AML-193 (cell line): ENCODE measurements around the gene PDE2A.

ENCODE experiments used
- DNase-seq, 2 experiments: peaks; one replicate each; lab custom pipeline; 2025; lab: John Stamatoyannopoulos, UW

Gene PDE2A

DNA sequence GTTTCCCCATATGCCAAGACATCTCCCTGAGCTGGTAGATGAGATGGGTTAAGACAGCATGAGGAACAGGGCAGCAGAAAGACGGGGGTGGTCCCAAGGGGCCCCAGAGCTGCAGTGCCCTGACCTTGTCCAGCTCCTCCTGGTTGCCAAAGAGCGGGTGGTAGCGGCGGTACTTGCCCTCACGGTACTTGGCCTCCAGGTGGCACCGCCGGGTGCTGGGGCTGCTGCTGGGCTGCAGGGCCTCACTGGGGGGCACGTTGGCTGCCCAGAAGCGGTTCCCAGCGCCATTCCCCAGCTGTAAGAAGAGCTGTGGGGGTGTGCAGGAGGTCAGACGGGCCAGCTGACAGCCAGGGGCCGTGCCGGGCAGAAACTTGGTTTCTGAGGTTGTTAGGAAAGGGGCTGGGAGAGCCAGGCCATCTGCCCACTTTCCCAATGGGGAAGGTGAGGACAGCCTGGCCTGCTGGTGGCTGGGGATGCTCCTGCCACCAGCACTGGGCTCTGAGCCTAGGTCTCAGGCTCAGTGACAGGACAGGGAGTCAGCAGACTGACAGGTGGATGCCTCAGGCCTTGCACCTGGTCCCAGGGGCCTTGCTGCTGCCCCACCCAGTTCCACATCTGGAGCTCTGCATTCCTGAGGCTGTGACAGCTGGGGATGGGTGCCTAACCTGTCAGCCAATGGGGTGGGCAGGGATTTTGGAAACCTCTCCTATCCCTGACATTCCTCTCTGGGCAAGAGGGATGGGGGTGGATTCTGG is 30.0 kb upstream of the PDE2A start:
- DNase-seq = no peak

DNA sequence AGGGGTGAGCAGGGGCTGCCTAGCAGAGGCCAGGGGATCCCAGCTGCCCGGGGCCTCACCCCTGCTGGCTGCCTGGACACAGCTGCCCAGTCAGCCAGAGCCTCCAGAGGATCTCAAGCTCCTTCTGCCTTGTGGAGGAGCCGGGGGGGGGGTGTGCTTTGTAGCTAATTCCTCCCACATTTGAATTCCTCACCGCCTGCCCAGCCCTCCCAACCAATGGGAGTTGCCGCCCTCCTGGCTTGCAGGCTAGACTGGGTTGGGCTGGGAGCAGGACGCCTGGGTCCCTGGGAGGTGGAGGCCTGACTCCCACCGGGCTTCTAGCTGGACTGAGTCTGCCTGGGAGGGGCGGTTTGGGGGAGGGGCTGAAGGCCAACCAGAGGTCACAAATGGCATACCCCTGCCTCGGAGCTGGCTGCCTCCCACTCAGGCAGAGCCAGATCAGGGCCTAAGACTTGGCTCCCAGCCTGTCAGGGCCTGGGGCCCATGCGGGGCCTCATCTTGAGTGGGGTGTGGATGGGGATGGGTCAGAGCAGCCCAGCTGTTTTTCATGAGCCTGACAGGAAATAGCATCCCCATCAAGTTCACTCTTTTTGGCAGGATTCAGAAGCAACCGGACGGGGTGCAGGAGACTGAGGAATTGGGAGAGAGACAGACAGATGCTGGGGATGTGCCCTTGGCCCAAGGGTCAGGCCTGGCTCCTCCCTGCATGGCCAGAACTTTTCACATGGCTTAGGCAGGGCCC is 29.2 kb upstream of the PDE2A start:
- DNase-seq = no peak

DNA sequence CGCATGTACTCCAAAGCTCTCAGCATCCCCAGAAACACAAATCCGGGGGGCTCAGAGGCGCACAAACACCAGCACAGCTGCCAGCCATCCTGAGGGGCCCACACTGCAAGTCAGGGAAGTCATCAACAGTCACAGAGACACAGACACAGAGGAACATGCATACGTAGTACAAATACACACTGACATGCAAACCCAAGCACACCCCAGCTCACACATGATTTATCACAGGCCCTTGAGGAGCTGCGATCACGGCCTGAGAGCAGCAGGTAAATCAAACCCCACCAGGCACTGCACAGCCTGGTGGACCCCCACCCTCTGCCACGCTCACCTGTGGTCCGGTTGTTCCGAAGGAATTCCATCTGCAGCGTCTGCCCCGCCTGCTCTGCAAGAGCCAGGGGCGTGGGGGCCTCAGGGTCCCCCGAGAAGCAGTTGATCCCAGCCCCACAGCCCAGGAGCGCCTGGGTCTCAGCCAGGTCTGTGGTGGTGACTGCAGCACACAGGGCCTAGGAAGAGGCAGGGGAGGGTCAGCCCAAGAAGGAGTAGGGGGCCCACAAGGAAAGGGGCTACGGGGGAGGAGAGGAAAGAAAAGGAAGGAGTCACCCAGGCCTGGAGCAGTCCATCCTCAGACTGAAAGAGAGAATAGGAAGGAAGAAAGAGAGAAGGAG is 28.5 kb upstream of the PDE2A start:
- no peak for DNase-seq

DNA sequence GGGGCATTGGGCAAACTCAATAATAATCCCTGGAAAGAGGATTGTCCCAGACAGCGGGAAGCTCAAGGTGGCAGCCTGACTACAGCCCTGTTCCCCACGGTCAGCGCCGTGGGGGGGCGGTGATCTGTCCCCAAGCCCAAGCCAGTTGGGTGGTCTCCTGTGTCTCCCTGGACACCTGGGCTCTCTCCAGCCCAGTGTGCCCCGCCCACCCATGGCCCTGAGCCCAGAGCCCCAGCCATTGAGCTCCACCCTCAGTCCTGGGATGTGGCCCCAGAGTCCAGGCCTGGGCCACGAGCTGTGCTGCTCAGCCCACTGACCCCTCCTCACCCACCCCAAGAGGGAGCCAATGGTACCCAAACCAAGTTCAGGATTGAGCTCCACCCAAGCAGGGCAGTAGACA is 27.9 kb upstream of the PDE2A start:
- no peak for DNase-seq

DNA sequence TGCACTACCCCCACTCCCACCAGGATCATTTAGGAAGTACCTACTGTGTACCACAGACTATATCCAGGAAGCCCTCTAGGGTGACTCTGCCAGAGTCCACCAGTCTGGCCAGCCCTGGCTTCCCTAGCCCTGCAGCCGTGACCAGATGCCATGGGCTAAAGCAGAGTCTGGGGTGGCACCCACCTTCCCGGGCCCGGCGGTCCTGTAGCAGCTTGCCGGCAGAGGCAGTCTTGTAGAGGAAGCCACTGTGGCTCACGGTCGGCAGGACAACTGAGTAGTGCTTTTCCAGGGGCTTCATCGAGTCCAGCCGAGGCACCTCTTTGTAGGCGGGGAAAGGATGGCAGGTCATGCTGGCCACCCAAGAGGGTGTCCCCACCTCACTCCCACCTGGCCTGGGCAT is 27.2 kb upstream of the PDE2A start:
- no peak for DNase-seq

DNA sequence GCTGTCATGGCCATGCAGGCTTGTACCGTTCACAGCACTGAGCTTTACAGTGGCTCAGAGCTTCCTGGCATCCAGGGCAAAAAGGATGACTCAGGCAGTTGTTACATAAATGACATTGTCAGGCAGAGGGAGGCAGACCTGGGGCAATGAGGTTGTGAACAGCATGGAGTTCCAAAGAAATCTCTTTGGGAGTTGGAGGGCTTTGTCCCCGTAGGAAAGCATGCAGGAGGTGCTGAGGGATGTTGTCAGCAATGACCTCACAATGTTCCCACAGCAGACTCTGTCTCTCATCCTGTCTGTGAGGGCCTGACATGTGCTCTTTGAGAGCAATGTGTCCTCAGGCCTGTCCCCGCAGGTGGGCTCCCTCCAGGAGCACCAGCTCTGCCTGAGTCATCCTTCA is 25.9 kb upstream of the PDE2A start:
- DNase-seq = no peak

DNA sequence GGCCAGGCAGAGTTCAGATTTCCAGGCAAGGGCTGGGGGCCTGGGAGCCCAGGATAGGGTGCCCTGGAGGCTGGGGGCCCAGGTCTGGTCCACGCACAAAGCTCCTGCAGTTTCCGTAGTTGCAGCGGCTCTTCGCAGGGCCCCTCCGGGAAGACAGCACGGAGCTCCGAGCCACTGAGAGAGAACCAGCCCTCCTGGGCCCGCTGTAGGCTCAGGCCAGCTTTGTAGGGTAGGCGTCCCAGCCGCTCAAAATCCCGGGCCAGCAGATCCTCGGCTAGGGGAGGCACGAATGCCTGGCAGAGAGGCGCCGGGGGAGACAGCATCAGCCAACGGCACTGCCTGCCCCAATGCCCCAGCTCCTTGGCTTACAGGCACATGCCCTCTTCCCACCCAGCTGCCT is 23.6 kb upstream of the PDE2A start:
- no peak for DNase-seq

DNA sequence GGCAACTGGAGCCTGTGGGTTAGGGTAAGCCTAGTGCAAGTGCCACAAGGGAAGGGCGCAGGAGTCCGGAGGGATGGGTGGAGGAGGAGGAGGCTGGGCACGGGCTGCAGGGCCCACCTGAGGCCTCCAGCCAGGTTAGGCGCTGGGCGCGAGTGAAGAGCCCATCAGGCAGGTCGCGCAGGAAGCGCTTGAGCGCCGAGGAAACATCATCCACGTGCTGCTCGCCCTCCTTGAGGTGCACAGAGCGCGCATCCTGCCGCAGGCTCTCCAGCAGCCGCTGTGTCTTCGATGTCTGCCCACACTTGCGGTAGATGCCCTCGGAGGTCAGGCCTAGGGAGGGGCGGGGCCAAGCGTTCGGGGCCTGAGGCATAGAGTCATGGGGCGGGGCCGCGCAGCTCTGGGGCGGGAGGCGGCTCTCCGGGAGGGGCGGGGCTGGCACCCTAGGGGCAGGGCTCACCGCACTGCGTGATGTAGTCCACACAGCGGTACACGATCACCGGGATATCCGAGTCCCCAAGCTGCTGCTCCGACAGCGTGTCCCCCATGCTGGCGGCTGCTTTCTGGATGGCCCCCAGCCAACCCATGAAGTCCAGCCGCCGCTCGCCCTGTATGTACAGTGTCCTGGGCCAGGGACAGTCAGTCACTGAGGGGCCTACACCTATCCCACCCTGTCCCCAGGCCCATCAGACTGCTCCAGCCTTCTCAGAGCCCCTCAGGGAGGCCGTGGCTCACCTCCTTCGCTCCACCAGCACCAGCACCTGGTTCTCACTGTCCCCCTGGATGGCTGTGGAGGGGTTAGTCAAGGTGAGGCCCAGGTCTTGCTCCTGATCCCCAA is 22.9 kb upstream of the PDE2A start:
- DNase-seq = no peak

DNA sequence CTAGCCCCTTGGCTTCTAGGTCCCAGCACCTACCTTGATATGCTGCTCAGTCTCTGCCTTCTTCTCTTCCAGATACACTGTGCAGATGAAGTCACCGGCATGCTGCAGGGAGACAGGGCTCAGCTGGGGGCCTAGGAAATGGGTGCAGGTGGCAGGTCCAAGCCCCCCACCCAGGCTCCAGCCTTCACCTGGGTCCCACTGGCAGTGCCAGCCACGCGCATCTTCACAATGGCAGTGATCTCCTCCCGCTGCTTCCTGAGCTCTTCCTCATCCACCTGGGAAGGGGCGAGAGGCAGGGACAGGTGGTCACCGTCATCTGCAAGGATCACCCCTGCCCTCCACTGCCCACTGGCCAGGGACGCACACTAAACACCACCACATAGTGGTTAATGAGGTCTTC is 21.1 kb upstream of the PDE2A start:
- DNase-seq = no peak

DNA sequence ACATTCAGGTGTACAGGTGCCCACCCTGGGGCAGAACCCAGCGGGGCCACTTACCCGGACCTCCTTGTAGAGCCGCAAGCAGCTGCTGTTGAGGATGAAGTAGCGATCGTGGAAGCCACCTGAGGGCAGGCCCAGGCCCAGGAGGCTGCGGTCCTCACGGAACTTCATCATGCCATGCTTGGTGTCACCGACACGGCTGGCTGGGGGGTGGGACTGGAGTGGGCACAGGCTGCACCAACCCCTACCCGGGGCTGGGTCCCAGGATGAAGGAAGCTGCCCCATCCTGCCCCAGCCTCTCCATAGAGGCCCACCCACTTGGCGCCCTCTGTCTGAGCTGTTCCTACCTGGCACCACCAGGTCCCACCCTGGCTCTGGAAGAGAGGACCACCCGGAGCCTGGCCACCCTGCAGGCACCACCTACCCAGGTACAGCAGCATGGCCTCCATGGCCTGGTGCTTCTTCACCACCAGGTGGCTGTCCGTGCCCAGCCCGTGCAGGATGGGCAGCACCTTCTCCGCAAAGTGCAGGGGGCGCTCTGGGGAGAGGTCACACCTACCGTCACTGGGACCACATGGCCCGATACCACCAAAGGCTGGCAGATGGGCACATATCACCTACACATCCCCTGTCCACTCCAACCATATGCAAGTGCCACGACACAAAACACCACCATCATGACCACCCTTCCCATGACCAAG is 19.2 kb upstream of the PDE2A start:
- no peak for DNase-seq

DNA sequence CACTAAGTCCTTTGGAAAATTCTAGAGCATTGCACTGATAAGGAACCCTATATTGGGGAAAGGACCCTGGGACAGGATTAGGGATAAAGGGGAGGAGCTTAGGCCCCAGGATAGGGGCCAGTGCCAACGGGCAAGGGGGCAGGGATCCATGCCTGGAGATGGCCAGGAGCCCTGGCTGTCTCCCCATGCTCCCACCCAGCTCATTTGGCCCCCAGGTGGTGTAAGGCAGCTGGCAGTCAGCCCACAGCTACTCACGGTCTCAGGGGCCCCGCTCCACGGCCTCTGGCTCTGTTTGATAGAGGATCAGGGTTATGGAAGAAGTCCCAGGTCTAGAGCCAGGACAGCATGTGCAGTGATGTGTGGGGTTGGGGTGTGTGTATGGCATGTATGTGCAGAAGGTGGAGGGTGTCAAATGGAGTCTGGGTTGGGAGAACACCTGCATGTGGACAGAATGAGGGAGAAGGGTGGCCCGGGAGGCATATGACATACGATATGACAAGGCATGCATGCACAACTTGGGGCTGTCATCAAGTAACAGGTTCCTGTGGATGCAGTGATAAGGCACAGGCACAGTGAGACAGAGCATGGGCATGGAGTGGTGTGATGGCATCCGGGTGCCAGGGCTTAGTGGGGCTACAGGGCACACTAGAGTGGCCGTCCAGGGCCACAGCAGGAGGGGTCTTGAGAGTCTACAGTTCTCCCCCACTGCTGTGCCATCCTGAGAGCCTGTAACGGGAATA is 18.4 kb upstream of the PDE2A start:
- no peak for DNase-seq

DNA sequence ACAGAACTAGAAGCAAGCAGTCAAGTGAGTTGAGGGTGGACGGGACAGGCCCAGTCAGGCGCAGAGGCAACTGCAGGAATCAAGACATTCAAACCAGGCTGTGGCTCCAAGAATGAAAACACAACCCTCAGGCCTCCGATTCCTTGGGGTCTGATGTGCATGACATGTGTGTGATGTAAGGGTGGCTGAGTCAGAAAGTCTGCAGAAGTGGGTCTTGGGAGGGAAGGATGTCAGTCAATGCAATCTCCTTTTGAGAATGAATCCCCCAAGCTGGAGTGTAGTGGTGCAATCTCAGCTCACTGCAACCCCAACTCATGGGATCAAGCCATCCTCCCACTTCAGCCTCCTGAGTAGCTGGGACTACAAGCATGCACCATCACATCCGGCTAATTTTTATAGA is 15.9 kb upstream of the PDE2A start:
- no peak for DNase-seq

DNA sequence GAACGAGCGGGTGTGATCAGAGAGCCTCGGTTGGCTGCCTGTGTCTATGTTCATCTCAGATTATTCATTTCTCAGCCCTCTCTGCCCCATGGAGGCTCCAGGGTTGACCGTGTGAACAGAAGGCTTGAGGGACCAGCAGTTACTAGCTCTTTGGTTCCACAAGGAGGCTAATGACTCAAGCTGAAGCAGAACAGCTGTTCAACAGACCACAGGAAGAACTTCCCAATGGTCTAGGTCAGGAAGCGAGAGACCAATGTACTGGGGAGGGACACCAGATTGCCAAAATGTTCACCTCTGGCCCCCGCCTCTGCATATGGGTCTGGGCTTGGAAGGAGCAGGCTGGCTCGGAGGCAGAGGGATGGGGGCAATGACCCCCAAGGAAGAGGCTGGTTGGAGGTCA is 14.7 kb upstream of the PDE2A start:
- DNase-seq = no peak

DNA sequence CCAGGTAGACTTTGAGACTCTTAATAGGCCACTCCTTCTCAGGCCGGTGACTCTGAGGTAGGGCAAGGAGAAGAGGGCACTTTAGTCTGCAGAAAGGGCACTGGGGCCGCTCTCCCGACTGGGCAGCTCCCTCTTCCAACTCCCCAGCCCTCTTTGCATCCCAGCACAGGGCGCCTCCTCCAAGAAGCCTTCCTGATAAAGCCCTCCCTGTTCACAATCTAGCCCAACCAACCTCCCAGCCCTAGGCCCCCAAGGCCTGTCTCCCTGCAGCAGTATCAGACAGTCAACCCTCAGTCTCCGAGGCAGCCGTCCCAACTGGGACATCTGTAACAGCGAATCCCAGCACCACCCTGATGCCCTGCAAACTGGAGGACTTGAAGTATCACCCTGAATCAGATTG is 14.3 kb upstream of the PDE2A start:
- no peak for DNase-seq

DNA sequence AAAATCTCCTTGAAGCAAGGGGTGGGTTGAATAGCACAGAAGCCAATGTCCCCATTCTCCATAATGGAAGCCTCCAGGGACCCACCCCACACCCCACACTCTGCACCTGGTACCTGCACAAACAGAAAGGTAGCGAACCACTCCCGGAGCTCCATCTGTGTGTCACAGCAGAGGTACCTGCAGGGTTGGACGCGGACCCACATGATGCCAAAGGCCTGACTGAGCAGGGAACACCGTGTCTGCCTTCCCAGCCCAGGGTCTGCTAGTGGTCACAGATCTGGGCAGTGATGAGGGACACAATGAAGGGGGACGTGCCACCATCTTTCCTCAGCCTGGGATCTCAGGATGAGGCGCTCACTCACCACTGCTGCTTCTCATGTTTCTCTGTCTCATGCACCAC is 13.1 kb upstream of the PDE2A start:
- DNase-seq = no peak

DNA sequence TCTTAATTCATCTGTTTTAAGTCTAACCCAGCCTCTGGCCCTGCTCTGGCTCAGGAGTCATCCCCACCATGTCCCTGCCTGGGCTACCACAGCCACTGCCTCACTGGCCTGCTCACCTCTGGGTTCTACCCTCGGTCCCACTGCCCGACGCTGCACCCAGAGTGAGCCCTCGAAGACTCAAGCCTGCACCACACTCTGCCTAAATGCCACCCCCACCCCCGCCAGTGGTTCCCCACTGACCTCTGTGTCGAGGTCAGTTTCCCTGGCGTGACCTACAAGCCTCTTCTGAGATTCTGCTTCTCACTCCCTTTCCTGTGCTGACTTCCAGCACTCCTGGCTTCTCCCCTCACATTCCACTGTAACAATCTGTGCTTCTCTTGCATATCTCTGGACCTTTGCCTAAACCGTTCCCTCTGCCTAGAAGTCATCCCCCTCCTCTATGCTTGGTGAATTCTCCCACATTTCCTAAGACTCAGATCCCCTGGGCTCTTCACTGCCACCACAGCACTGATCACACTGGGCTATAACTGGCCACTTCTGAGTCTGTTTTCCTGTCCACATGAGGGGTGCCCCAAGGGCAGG is 12.5 kb upstream of the PDE2A start:
- no peak for DNase-seq

DNA sequence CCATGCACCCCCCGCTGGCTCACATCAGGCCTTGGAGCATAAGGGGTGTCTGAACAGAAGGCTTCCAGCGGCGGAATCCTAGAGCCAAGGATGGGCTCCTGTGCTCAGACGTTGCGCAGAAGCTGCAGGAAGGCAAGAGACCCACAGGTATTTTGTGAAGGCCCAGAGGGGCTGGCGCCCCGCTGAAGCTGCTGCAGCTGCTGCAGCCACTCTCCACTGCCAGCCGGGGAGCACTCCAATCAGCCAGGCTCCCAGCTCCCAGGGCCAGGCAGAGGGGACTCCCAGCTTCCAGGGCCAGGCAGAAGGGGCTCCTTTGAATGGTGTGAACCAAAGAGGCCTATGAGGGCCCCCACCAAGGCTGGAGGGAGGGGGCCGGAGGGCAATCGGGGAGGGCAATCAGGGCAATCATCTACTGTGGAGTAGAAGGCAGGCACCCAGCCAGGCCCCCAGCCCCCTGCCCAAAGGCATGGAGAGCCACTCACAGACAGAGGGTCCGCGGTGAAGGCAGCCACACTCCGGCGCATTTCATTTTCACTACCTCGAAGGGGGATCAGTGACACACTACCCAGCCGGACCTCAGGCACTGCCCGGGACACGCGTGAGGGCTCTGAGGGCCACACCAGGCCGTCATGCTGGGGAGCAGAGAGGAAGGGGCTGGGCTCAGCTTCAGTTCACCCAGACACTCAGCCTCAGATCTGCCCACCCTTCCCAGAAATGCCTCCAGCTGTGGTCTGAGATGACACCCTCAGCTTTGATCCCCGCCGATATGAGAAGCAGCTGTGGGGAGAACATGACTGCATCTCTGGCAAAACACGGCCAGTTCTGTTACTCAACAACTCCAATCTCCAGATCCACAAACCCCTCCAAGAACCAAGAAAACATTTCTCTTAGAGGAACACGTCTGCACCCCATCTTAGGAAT is 11.6 kb upstream of the PDE2A start:
- DNase-seq = no peak

DNA sequence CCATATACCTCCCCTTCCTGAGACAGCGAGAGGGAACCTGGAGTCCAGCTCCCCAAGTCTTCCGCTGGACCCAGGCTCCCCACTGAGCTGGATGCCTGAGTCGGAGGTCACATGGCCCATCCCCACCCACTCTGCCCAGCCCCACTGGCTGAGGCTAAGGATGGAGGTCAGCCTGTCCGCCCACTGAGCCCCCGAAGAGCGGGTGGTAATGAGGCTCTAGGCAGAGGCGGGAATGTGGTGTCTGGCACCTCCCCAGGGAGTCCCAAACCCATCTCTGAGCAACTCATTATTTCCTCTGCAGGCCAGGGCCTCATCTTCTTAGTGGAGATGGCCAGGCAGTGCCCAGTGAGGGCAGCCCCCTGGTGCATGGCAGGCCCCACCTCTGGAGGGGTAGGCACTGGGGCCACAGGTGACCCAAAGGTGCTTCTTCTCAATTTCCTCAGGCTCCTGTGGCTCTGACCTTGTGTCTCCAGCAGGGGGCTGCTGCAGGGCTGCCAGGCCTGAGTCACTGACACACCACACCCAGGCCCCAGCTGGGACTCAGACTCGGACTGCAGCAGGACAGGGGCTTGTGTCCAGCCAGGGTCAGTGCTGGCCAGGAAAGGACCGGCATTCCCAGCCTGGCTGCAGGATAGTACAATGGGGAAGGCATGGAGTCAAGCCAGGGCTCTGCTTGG is 10.2 kb upstream of the PDE2A start:
- DNase-seq = peak; percentile 24 to 37

DNA sequence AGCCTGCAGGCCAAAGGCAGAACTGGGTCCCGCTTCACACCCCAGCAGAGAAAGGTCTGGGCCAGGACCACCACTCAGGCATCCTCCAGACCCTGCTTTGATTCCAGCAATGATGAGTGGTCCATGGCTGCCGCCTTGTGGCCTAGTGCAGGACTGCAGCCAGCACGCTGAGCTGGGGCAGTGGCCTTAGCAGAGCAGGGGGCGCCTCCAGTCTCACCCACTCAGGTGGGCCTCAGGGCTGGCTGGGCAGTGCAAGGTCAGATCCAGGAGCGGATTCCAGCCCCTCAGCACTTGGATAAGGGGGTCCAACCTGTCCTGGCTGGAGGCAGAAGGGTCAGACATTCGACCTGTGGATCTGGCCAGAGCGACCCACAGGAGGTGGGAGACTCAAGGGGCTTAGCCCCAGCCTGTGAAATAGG is 9.6 kb upstream of the PDE2A start:
- no peak for DNase-seq
